GM12878 (cell line): ENCODE data around the gene STK16. TPM values are rescaled to one million over a fixed set of nuclear protein-coding genes. Genes with fewer than 3 reads are reported as not detected.

ENCODE experiments used
- BACH1 ChIP-seq: fragments of 450-650 bp; IDR thresholded peaks from 2 replicates; pipeline ENCODE4 v1.6.1; 2017; ENCODE audit warnings: mild to moderate bottlenecking, borderline replicate concordance
- BCL11A ChIP-seq: IDR thresholded peaks from 2 replicates; pipeline ENCODE4 v1.6.1; 2011; ENCODE audit warnings: low read depth, low read length
- CHD1 ChIP-seq: IDR thresholded peaks from 2 replicates; pipeline ENCODE4 v1.6.1; 2012; ENCODE audit warnings: low read depth, low read length, improper control_type of control experiment
- EGR1 ChIP-seq, 2 experiments: IDR thresholded peaks; 1 replicate in 1 of 2; 2 replicates in 1 of 2; pipeline ENCODE4 v1.6.1; 2011 to 2012; ENCODE audit warnings: low read depth in 2 of 2, low read length in 2 of 2, borderline replicate concordance in 1 of 2, mild to moderate bottlenecking in 1 of 2, moderate library complexity in 1 of 2
- EP300 ChIP-seq, 2 experiments: fragments of 150-350 bp in 1 of 2; IDR thresholded peaks; 2 replicates each; pipeline ENCODE4 v1.6.1; 2011 to 2012; ENCODE audit warnings: low read depth in 2 of 2, low read length in 2 of 2, borderline replicate concordance in 1 of 2, improper control_type of control experiment in 1 of 2, inconsistent platforms in 1 of 2; ENCODE audit not compliant: control insufficient read depth in 1 of 2
- JUND ChIP-seq: IDR thresholded peaks from 2 replicates; pipeline ENCODE4 v1.6.1; 2012; ENCODE audit warnings: low read depth, mild to moderate bottlenecking, low read length, improper control_type of control experiment, moderate library complexity
- MEF2B ChIP-seq: fragments of 450-650 bp; IDR thresholded peaks from 2 replicates; pipeline ENCODE4 v1.6.1; 2018; ENCODE audit warnings: mild to moderate bottlenecking, moderate library complexity; ENCODE audit not compliant: partially characterized antibody, poor library complexity, severe bottlenecking
- PAX5 ChIP-seq: IDR thresholded peaks from 2 replicates; pipeline ENCODE4 v1.6.1; 2011; ENCODE audit warnings: low read depth, low read length, borderline replicate concordance
- POLR2A ChIP-seq: IDR thresholded peaks from 2 replicates; pipeline ENCODE4 v1.6.1; 2011; ENCODE audit warnings: low read depth, mild to moderate bottlenecking, low read length
- POLR2AphosphoS2 ChIP-seq: IDR thresholded peaks from 2 replicates; pipeline ENCODE4 v1.6.1; 2011; ENCODE audit warnings: low read depth, mild to moderate bottlenecking, low read length, improper control_type of control experiment, moderate library complexity
- SIX5 ChIP-seq: IDR thresholded peaks from 2 replicates; pipeline ENCODE4 v1.6.1; 2011; ENCODE audit warnings: mild to moderate bottlenecking, low read depth, low read length, moderate library complexity; ENCODE audit not compliant: severe bottlenecking
- SMAD5 ChIP-seq: IDR thresholded peaks from 2 replicates; pipeline ENCODE4 v1.6.1; 2016; ENCODE audit warnings: antibody characterized with exemption, low read depth
- STAT1 ChIP-seq: fragments of 450-650 bp; conservative IDR thresholded peaks from 2 replicates; pipeline ENCODE4 v1.6.1; 2014; ENCODE audit warnings: antibody characterized with exemption, mild to moderate bottlenecking
- SUPT20H ChIP-seq: IDR thresholded peaks from 2 replicates; pipeline ENCODE4 v1.6.1; 2011; ENCODE audit warnings: low read depth, mild to moderate bottlenecking, low read length, moderate library complexity, borderline replicate concordance; ENCODE audit not compliant: control insufficient read depth
- YY1 ChIP-seq: IDR thresholded peaks from 2 replicates; pipeline ENCODE4 v1.6.1; 2011; ENCODE audit warnings: low read depth, mild to moderate bottlenecking, low read length
- polyA plus RNA-seq, 11 experiments: library from polyadenylated mRNA; depleted of rRNA in 4 of 11; unstranded in 6 of 11; stranded (reverse) in 5 of 11; fragments of >200 nt; fragmentation: Nextera tagmentation in 4 of 11; fragmentation: Illumina TruSeq in 1 of 11; extraction: Ambion mirVana in 4 of 11; extraction: Trizol in 1 of 11; gene quantifications; 1 replicate in 1 of 11; 2 replicates in 10 of 11; pipeline versions ENCODE4 v1.2.1 to v1.2.3, GENCODE V29; 2011 to 2016; ENCODE audit warnings: inconsistent platforms in 2 of 11, missing spikeins in 2 of 11, low read depth in 1 of 11
- total RNA-seq, 4 experiments: library from RNA; depleted of rRNA in 3 of 4; stranded (reverse); fragments of >200 nt in 3 of 4; fragmentation: Illumina TruSeq in 1 of 4; extraction: Trizol in 1 of 4; gene quantifications; 2 replicates each; pipeline versions ENCODE4 v1.2.1 to v1.2.3, GENCODE V29; 2013 to 2021
- TF ChIP-seq, protein P1 (sequence below): IDR thresholded peaks from 2 replicates; pipeline ENCODE4 v1.6.1; 2011; ENCODE audit warnings: low read depth, low read length, improper control_type of control experiment, borderline replicate concordance
- TF ChIP-seq, protein P2 (sequence below): fragments of 450-650 bp; IDR thresholded peaks from 2 replicates; pipeline ENCODE4 v1.6.1; 2014; ENCODE audit warnings: mild to moderate bottlenecking
- TF ChIP-seq, protein P3 (sequence below): IDR thresholded peaks from 2 replicates; pipeline ENCODE4 v1.6.1; 2012; ENCODE audit warnings: low read depth, low read length, improper control_type of control experiment
- TF ChIP-seq, protein P4 (sequence below): fragments of 450-650 bp; IDR thresholded peaks from 2 replicates; pipeline ENCODE4 v1.6.1; 2016; ENCODE audit warnings: mild to moderate bottlenecking
- TF ChIP-seq, protein P5 (sequence below): fragments of 150-350 bp; IDR thresholded peaks from 2 replicates; pipeline ENCODE4 v1.6.1; 2014; ENCODE audit warnings: mild to moderate bottlenecking, low read depth, low read length
- TF ChIP-seq, protein P6 (sequence below): fragments of 450-650 bp; IDR thresholded peaks from 2 replicates; pipeline ENCODE4 v1.6.1; 2017; ENCODE audit warnings: low read depth, mild to moderate bottlenecking, moderate library complexity

STK16 gene
- total and polyA plus RNA-seq, 10 of the 15 experiments (the other 5 are each of a cell fraction or from before 2014, with no cell fraction given) = 4.3 to 50.1 (median 17.9) TPM

DNA sequence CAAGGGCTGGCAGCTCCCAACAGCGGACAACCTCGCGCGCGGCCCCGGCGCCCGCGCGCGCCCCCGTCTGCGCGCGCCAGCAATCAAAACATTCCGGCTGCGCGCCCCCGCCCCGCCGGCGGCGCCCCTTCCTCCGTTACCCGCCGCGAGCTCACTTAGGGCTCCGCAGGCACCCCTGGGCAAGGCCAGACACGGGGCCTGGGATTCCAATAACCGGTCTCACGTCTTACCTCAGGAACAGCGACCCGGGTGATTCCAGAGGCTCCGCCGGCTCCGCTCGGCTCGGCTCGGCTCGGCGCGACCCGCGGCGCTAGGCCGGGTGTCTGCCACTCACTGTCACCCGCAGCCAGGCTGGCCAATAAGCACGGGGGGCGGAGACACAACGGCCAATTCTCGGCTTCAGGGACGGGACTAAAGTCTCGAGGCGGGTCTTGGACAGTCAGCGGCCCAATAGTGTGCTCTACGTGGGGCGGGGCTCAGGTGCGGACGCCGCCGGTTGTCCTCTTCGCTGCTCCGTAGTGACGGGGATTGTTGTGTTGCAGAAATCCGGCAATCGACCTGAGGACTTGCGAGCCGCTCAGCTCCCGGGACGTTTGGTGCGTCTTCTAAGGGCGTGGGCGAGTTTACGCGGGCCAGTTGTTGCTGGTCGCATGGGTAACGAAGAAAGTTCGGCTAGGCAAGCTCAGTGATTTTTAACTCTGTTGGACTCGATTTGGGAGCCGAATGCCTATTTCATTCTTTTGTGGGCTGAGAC, 15.8 kb upstream of the STK16 start, which contains the start of the genes ANKZF1 and ATG9A (continued):
- 0 out of 2 replicates have a peak, but pooled peaks have one; percentile 19 for TF ChIP-seq PAX5
- peak; percentile 42; the same call in 1 of the 2 replicates for TF ChIP-seq SMAD5
- no peak for TF ChIP-seq JUND
- peak in 1 of 2 experiments; percentile 88; a peak in 2 of 3 replicates for TF ChIP-seq EGR1 (IDR thresholded peaks at IDR 0.05; ENCODE audit: borderline replicate concordance in 1 of 2, low read depth in 2 of 2, low read length in 2 of 2)
- 0 out of 2 replicates have a peak, but pooled peaks have one; percentile 13 for TF ChIP-seq BCL11A
- TF ChIP-seq BACH1 = no peak; the same call in 1 of the 2 replicates
- TF ChIP-seq SIX5 = no peak
- peak; percentile 90 for TF ChIP-seq POLR2A
- TF ChIP-seq, protein P1, sequence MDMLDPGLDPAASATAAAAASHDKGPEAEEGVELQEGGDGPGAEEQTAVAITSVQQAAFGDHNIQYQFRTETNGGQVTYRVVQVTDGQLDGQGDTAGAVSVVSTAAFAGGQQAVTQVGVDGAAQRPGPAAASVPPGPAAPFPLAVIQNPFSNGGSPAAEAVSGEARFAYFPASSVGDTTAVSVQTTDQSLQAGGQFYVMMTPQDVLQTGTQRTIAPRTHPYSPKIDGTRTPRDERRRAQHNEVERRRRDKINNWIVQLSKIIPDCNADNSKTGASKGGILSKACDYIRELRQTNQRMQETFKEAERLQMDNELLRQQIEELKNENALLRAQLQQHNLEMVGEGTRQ = no peak
- TF ChIP-seq, protein P2, sequence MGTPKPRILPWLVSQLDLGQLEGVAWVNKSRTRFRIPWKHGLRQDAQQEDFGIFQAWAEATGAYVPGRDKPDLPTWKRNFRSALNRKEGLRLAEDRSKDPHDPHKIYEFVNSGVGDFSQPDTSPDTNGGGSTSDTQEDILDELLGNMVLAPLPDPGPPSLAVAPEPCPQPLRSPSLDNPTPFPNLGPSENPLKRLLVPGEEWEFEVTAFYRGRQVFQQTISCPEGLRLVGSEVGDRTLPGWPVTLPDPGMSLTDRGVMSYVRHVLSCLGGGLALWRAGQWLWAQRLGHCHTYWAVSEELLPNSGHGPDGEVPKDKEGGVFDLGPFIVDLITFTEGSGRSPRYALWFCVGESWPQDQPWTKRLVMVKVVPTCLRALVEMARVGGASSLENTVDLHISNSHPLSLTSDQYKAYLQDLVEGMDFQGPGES = peak; percentile 95
- TF ChIP-seq, protein P3, sequence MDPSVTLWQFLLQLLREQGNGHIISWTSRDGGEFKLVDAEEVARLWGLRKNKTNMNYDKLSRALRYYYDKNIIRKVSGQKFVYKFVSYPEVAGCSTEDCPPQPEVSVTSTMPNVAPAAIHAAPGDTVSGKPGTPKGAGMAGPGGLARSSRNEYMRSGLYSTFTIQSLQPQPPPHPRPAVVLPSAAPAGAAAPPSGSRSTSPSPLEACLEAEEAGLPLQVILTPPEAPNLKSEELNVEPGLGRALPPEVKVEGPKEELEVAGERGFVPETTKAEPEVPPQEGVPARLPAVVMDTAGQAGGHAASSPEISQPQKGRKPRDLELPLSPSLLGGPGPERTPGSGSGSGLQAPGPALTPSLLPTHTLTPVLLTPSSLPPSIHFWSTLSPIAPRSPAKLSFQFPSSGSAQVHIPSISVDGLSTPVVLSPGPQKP = no peak
- TF ChIP-seq POLR2AphosphoS2 = 0 out of 2 replicates have a peak, but pooled peaks have one; percentile 36
- TF ChIP-seq MEF2B = peak; percentile 12
- TF ChIP-seq, protein P4, sequence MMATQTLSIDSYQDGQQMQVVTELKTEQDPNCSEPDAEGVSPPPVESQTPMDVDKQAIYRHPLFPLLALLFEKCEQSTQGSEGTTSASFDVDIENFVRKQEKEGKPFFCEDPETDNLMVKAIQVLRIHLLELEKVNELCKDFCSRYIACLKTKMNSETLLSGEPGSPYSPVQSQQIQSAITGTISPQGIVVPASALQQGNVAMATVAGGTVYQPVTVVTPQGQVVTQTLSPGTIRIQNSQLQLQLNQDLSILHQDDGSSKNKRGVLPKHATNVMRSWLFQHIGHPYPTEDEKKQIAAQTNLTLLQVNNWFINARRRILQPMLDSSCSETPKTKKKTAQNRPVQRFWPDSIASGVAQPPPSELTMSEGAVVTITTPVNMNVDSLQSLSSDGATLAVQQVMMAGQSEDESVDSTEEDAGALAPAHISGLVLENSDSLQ = peak; percentile 100
- no peak; the same call in 1 of the 2 replicates for TF ChIP-seq STAT1
- no peak for TF ChIP-seq YY1
- TF ChIP-seq, protein P5, sequence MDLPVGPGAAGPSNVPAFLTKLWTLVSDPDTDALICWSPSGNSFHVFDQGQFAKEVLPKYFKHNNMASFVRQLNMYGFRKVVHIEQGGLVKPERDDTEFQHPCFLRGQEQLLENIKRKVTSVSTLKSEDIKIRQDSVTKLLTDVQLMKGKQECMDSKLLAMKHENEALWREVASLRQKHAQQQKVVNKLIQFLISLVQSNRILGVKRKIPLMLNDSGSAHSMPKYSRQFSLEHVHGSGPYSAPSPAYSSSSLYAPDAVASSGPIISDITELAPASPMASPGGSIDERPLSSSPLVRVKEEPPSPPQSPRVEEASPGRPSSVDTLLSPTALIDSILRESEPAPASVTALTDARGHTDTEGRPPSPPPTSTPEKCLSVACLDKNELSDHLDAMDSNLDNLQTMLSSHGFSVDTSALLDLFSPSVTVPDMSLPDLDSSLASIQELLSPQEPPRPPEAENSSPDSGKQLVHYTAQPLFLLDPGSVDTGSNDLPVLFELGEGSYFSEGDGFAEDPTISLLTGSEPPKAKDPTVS = no peak
- TF ChIP-seq SUPT20H = no peak
- no peak; the same call in 1 of the 2 replicates for TF ChIP-seq CHD1
- no peak for TF ChIP-seq EP300 (IDR thresholded peaks at IDR 0.05; ENCODE audit: borderline replicate concordance in 1 of 2, control insufficient read depth in 1 of 2, low read depth in 2 of 2, low read length in 2 of 2)
- TF ChIP-seq, protein P6, sequence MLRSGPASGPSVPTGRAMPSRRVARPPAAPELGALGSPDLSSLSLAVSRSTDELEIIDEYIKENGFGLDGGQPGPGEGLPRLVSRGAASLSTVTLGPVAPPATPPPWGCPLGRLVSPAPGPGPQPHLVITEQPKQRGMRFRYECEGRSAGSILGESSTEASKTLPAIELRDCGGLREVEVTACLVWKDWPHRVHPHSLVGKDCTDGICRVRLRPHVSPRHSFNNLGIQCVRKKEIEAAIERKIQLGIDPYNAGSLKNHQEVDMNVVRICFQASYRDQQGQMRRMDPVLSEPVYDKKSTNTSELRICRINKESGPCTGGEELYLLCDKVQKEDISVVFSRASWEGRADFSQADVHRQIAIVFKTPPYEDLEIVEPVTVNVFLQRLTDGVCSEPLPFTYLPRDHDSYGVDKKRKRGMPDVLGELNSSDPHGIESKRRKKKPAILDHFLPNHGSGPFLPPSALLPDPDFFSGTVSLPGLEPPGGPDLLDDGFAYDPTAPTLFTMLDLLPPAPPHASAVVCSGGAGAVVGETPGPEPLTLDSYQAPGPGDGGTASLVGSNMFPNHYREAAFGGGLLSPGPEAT = peak; percentile 68; the same call in 1 of the 2 replicates
